GM13977 (cell line): ENCODE data around the gene RASSF1.

Experiments
- DNase-seq: peaks from one replicate; pipeline ENCODE4 v3.0.0; 2012; ENCODE audit warnings: low spot score
- in situ Hi-C: fragments of 300-500 bp; cut with MboI; formaldehyde crosslinking; loops from one replicate; pipeline ENCODE4 v1.12.0; 2022; ENCODE audit warnings: low sequenced_read_pairs, low pct_unique_long_range_greater_than_20kb, mixed read lengths, inconsistent platforms; ENCODE audit not compliant: unreplicated experiment
- TF ChIP-seq, protein P1 (sequence below): IDR thresholded peaks from 2 replicates; pipeline ENCODE4 v1.5.1; 2012; ENCODE audit warnings: mild to moderate bottlenecking, control low read depth; ENCODE audit not compliant: insufficient read depth; ENCODE audit errors: extremely low read depth, missing control alignments

The RASSF1 gene

DNA sequence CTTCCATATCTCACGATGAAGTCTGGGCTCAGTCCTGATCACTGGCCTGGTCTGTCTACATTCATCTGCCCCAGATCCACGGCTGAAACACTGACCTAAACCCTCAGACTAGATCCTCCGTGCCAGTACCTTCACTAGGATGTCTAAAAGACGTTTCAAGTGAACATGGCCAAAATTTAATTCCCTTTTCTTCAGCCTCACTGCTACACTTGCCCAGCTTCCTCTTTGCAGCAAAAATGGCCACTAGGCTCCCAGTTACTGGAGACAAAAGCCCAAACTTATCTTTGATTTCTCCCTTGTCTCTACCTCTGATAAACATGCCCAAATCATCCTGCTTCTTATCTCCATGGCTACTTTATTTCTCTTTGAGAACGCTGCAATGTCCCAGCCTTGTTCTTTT lies 1.7 kb downstream of the RASSF1 start:
- DNase-seq = no peak
- in situ Hi-C loops = no loop called here
- TF ChIP-seq, protein P1, sequence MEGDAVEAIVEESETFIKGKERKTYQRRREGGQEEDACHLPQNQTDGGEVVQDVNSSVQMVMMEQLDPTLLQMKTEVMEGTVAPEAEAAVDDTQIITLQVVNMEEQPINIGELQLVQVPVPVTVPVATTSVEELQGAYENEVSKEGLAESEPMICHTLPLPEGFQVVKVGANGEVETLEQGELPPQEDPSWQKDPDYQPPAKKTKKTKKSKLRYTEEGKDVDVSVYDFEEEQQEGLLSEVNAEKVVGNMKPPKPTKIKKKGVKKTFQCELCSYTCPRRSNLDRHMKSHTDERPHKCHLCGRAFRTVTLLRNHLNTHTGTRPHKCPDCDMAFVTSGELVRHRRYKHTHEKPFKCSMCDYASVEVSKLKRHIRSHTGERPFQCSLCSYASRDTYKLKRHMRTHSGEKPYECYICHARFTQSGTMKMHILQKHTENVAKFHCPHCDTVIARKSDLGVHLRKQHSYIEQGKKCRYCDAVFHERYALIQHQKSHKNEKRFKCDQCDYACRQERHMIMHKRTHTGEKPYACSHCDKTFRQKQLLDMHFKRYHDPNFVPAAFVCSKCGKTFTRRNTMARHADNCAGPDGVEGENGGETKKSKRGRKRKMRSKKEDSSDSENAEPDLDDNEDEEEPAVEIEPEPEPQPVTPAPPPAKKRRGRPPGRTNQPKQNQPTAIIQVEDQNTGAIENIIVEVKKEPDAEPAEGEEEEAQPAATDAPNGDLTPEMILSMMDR = no peak

DNA sequence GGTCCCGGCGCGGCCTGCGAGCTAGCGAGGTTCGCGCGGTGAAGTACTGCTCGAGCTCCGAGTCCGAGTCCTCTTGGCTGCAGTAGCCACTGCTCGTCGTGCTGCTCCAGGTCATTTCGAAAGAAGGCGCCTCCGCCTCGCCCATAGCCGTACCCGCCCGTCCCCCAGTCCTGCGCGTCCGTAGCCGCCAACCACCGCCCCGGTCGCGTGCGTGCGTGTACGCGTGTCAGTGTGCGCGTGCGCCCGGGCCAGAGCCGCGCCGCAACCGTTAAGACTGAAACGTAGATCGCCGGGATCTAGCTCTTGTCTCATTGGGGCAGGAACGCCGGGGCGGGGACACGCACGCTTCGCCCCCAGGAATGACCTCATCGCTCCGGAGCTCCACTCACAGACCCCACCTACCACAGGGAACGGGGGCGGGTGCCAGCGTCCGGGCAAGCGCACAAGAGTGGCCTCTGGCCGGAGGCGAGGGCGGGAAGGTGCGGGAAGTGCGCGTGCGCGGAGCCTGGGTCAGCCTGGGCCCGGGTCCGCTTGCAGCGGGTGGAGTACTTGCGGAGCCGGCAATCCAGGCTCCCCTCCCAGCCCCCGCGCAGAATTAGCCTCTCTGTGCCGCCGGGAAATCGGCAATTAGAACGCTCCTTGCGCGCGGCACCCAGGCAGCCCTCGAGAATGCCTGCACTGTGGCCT lies 3.3 kb downstream of the RASSF1 start:
- TF ChIP-seq, protein P1 = no peak
- DNase-seq = peak; percentile 99
- in situ Hi-C loops = no loop called here

DNA sequence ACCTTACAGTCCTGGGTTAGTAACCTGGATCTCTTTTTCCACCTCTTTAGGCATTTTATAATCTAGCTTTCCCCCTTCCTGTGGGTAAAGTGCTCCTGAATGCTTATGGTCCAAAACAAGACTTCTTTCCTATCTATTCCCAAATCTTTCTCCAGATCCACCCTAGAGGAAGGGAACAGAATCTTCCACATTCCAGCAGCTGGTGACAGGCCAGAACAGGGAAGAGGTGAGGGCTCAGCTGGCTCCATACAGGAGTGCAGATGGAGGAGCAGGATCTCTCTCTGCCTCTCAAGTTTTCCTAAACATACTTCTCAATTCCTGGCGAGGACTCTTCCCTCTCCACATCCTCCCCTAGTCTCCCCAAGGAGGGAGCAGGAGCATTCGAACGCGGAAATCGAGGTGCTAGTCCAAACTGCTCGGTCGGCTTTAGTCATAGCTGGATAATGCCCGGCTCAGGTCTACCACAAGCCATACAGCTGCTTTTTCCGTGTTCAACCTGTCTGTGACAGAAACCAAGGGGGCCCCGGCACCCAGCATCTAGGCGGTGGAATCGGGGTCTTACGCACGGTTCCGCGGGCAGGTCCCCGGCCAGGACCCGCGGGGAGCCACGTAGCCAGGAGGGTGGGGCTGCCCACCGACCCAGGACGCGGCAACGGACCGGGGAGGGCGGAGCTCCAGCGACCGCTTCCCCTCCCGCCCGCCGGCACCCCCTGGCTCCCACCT lies 4.0 kb downstream of the RASSF1 start:
- in situ Hi-C loops = no loop called here
- no peak for DNase-seq
- TF ChIP-seq, protein P1 = no peak

DNA sequence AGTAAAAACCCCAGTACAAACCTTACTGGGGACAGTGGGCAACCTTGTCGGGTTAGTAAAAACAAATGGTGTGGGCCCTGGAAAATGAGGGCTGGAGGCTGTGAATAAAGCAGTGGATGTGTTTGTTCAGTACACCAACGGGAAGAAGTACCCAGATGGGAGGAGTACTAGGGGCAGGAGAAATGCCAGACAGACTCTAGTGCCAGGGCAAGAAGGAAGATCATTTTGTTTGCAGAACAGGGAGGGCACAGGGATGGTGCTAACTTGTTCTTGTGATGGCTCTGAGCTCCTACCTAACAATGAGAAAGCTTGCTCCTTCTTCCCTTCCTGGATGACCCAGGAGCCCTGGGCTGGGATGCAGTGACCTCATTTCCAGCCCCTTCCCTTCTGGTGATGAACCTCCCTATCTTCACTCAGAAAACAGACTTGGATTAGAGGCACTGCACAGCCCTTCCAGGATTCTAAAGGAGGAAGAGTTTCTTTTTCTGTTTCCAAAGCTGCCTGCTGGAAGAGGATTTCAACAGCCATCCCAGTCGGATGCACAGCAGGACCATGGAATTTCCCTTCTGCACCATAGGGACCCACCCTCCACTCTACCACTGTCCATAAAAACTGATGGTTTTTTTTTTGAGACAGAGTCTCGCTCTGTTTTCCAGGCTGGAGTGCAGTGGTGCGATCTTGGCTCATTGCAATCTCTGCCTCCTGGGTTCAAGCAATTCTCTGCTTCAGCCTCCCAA lies 6.1 kb downstream of the RASSF1 start:
- TF ChIP-seq, protein P1 = no peak
- in situ Hi-C loops = no loop called here

DNA sequence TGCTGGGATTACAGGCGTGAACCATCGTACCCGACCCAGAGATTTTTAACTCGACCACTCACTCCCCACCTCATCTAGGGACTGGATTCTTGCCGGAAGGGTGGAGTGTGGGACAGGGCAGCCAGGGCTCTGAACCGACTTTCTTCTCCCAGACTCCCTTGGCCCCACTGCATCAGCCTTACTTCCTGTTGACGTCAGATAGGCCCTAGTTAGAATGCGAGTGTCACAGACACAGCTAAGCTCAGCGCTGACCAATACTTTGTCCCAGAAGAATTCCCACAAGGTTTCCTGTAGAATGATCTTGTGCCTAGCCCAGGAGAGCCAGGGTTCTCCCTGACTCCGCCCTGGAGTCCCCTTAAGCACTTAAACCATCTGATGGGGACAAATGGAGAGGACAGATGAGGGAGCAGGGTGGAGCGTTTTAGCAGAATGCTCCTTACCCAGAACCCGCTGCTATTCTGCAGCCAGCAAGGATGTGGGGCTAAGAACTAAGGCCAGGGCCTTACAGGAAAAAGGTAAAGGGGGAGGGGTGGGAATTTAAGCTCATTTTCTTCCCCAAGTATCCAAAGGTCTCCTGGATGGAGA lies 6.8 kb downstream of the RASSF1 start:
- TF ChIP-seq, protein P1 = no peak
- no peak for DNase-seq
- in situ Hi-C loops = no loop called here

More for the DNA sequence above, 6.1 kb downstream of the RASSF1 start:
- DNase-seq = no peak

DNA sequence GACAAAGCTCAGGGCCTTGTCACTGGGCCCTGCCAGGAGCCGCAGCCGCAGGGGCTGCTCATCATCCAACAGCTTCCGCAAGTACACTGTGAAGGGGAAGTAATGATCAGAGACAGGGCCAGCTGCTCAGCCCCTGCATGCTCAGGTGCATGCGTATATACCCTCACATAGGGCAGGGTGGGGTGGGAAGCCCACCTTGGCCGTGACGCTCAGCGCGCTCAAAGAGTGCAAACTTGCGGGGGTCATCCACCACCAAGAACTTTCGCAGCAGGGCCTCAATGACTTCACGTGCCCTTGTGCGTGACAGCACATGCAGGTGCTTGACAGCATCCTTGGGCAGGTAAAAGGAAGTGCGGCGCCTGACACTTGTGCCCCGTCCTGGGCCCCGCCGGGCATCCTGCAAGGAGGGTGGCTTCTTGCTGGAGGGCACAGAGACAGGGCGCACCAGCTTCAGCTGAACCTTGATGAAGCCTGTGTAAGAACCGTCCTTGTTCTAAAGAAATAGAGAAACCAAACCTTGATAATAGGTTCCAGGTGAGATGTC lies 9.2 kb downstream of the RASSF1 start:
- in situ Hi-C loops = no loop called here
- no peak for DNase-seq
- TF ChIP-seq, protein P1 = no peak
